NCI-H526 treated with DMSO at 0.1 percent for 48 hours (cell line): ENCODE results near the gene KRTAP10-5.
"Not testable (repeated sequence)": the region's sequence is repeated elsewhere in the genome, so short reads cannot be mapped to it uniquely, and the experiment has no call there.

Experiments
- DNase-seq: peaks from one replicate; lab custom pipeline; 2025; lab: John Stamatoyannopoulos, UW

KRTAP10-5 gene

GRCh38 chr21:44590897-44591800 is 10.7 kb upstream of the KRTAP10-5 start:
- DNase-seq, result not testable (repeated sequence)

GRCh38 chr21:44590311-44590721 is 9.9 kb upstream of the KRTAP10-5 start:
- DNase-seq, result no peak

GRCh38 chr21:44589586-44590305 is 9.3 kb upstream of the KRTAP10-5 start:
- DNase-seq, result no peak

GRCh38 chr21:44589094-44589493 is 8.7 kb upstream of the KRTAP10-5 start:
- no peak for DNase-seq

- DNase-seq, result no peak
Measured at GRCh38 chr21:44585892-44586291, 5.5 kb upstream of the KRTAP10-5 start.

- DNase-seq, result no peak
Measured at GRCh38 chr21:44583800-44584147, 3.4 kb upstream of the KRTAP10-5 start.

GRCh38 chr21:44583089-44583799 is 2.8 kb upstream of the KRTAP10-5 start:
- DNase-seq, result no peak

GRCh38 chr21:44582055-44582454 is 1.7 kb upstream of the KRTAP10-5 start:
- peak; percentile 14 for DNase-seq

- no peak for DNase-seq
Measured at GRCh38 chr21:44581158-44581557, 754 bp upstream of the KRTAP10-5 start.

GRCh38 chr21:44579833-44580144 is 615 bp downstream of the KRTAP10-5 start:
- DNase-seq, result no peak

GRCh38 chr21:44579056-44579832 is 1.2 kb downstream of the KRTAP10-5 start:
- DNase-seq, result no peak

GRCh38 chr21:44578371-44579055 is 1.9 kb downstream of the KRTAP10-5 start:
- no peak for DNase-seq

GRCh38 chr21:44576025-44576420 is 4.4 kb downstream of the KRTAP10-5 start:
- no peak for DNase-seq

GRCh38 chr21:44575307-44576024 is 4.9 kb downstream of the KRTAP10-5 start:
- DNase-seq, result no peak

- no peak for DNase-seq
Measured at GRCh38 chr21:44574457-44575306, 5.7 kb downstream of the KRTAP10-5 start.

GRCh38 chr21:44573630-44574456 is 6.6 kb downstream of the KRTAP10-5 start, which contains the start of gene KRTAP10-4:
Gene KRTAP10-4, plus strand, starts transcription at chr21:44573729. Its CDS starts 30 bp downstream, at chr21:44573759.
- not testable (repeated sequence) for DNase-seq

GRCh38 chr21:44572959-44573583 is 7.3 kb downstream of the KRTAP10-5 start:
- DNase-seq, result no peak
